GM13977 (cell line): ENCODE results near the gene PIP5KL1.

Experiments used
- DNase-seq: peaks from one replicate; pipeline ENCODE4 v3.0.0; 2012; ENCODE audit warnings: low spot score
- CTCF ChIP-seq: IDR thresholded peaks from 2 replicates; pipeline ENCODE4 v1.5.1; 2012; ENCODE audit warnings: mild to moderate bottlenecking, control low read depth; ENCODE audit not compliant: insufficient read depth; ENCODE audit errors: extremely low read depth, missing control alignments
- in situ Hi-C: fragments of 300-500 bp; cut with MboI; formaldehyde crosslinking; loops from one replicate; pipeline ENCODE4 v1.12.0; 2022; ENCODE audit warnings: low sequenced_read_pairs, low pct_unique_long_range_greater_than_20kb, mixed read lengths, inconsistent platforms; ENCODE audit not compliant: unreplicated experiment

Gene PIP5KL1

GRCh38 chr9:127916720-127917581 lies 13.6 kb downstream of the PIP5KL1 start, which contains the start of gene ST6GALNAC4:
ST6GALNAC4 (minus strand) TSS chr9:127917041; CDS start chr9:127916419, 622 bp downstream.
- peak; percentile 99 for DNase-seq
- in situ Hi-C loops = loop anchor here (10.0 to 25.0 kb wide), 2 partner anchors 132 to 330 kb away; partner anchors contain the start of gene CDK9
- no peak for TF ChIP-seq CTCF

GRCh38 chr9:127915801-127916719 lies 14.5 kb downstream of the PIP5KL1 start:
- no peak for DNase-seq
- TF ChIP-seq CTCF = no peak
- in situ Hi-C loops = loop anchor here (10.0 to 25.0 kb wide), 2 partner anchors 131 to 329 kb away; partner anchors contain the start of gene CDK9

GRCh38 chr9:127915325-127915752 lies 15.2 kb downstream of the PIP5KL1 start:
- in situ Hi-C loops = loop anchor here (10.0 to 25.0 kb wide), 2 partner anchors 131 to 328 kb away; partner anchors contain the start of gene CDK9
- TF ChIP-seq CTCF = no peak
- DNase-seq = no peak

GRCh38 chr9:127913682-127914081 lies 16.9 kb downstream of the PIP5KL1 start:
- TF ChIP-seq CTCF = no peak
- no peak for DNase-seq
- in situ Hi-C loops = loop anchor here (10.0 to 25.0 kb wide), 2 partner anchors 129 to 326 kb away; partner anchors contain the start of gene CDK9

GRCh38 chr9:127912882-127913281 lies 17.7 kb downstream of the PIP5KL1 start:
- in situ Hi-C loops = loop anchor here (10.0 to 25.0 kb wide), 2 partner anchors 128 to 326 kb away; partner anchors contain the start of gene CDK9
- no peak for TF ChIP-seq CTCF
- DNase-seq = no peak

GRCh38 chr9:127912296-127912695 lies 18.3 kb downstream of the PIP5KL1 start:
- no peak for DNase-seq
- in situ Hi-C loops = loop anchor here (10.0 to 25.0 kb wide), 2 partner anchors 127 to 325 kb away; partner anchors contain the start of gene CDK9
- TF ChIP-seq CTCF = no peak
